HEK293 (cell line): Measurements from ENCODE around the gene RIC8B.
A peak's percentile ranks its signal among the peaks of the same experiment; 100 is the strongest.

Experiments used
- CTCF ChIA-PET: fragments of 350-600 bp; formaldehyde crosslinking; extraction: SDS; loops from one replicate; lab custom pipeline; 2021; ENCODE audit warnings: antibody characterized with exemption; lab: Yijun Ruan, JAX
- POLR2A ChIA-PET: fragments of 300-600 bp; formaldehyde crosslinking; extraction: SDS; loops from one replicate; lab custom pipeline; 2020; ENCODE audit warnings: antibody characterized with exemption, inconsistent platforms; lab: Yijun Ruan, JAX
- H3K27ac ChIP-seq: fragments of 200-500 bp; sonication (Bioruptor generic); 2 replicates; pipeline ENCODE4 v1.5.1; 2014; ENCODE audit warnings: low read depth, low read length, control low read depth, inconsistent platforms; ENCODE audit errors: extremely low read depth
- H3K36me3 ChIP-seq, 2 experiments: fragments of 200-500 bp in 1 of 2; sonication (Bioruptor generic) in 1 of 2; 1 replicate in 1 of 2; 2 replicates in 1 of 2; pipeline ENCODE4 v1.5.1; 2014 to 2017; ENCODE audit warnings: inconsistent platforms in 2 of 2, low read length in 2 of 2; ENCODE audit not compliant: control insufficient read depth in 2 of 2, insufficient read depth in 1 of 2
- H3K4me1 ChIP-seq: fragments of 200-500 bp; sonication (Bioruptor generic); 2 replicates; pipeline ENCODE4 v1.5.1; 2014; ENCODE audit warnings: mild to moderate bottlenecking, low read length, inconsistent platforms; ENCODE audit not compliant: control insufficient read depth, insufficient read depth
- H3K4me3 ChIP-seq: 2 replicates; pipeline ENCODE4 v1.5.1; 2011; ENCODE audit warnings: low read depth, mild to moderate bottlenecking, control low read depth, low read length, moderate library complexity
- H3K9me3 ChIP-seq: fragments of 200-500 bp; sonication (Bioruptor generic); 2 replicates; pipeline ENCODE4 v1.5.1; 2014; ENCODE audit warnings: low read depth, low read length, inconsistent platforms; ENCODE audit not compliant: control insufficient read depth, insufficient read depth
- KLF9 ChIP-seq: fragments of 450-650 bp; formaldehyde crosslinking; IDR thresholded peaks from 2 replicates; pipeline ENCODE4 v1.5.1; 2016; ENCODE audit warnings: missing biosample characterization, missing genetic modification characterization, low read depth
- PBX3 ChIP-seq: sonication (generic); formaldehyde crosslinking; IDR thresholded peaks from 2 replicates; pipeline ENCODE4 v1.8.1; 2022; ENCODE audit warnings: mild to moderate bottlenecking, moderate library complexity, missing genetic modification reagents
- ZBTB26 ChIP-seq: fragments of 450-650 bp; formaldehyde crosslinking; optimal IDR thresholded peaks from 2 replicates; pipeline ENCODE3; 2016; ENCODE audit warnings: missing biosample characterization, mild to moderate bottlenecking, missing genetic modification characterization
- ZEB2 ChIP-seq: fragments of 450-650 bp; formaldehyde crosslinking; IDR thresholded peaks from 2 replicates; pipeline ENCODE4 v1.5.1; 2016; ENCODE audit warnings: missing biosample characterization, missing genetic modification characterization
- ZFHX2 ChIP-seq: fragments of 450-650 bp; formaldehyde crosslinking; conservative IDR thresholded peaks from 2 replicates; pipeline ENCODE4 v1.5.1; 2016; ENCODE audit warnings: missing biosample characterization, missing genetic modification characterization
- ZFP37 ChIP-seq: fragments of 450-650 bp; formaldehyde crosslinking; IDR thresholded peaks from 2 replicates; pipeline ENCODE4 v1.5.1; 2016; ENCODE audit warnings: missing biosample characterization, missing genetic modification characterization
- ZNF146 ChIP-seq: fragments of 450-650 bp; formaldehyde crosslinking; IDR thresholded peaks from 2 replicates; pipeline ENCODE4 v1.5.1; 2016; ENCODE audit warnings: missing biosample characterization, missing genetic modification characterization
- ZNF155 ChIP-seq: fragments of 450-650 bp; formaldehyde crosslinking; IDR thresholded peaks from 2 replicates; pipeline ENCODE4 v1.5.1; 2016; ENCODE audit warnings: missing biosample characterization, missing genetic modification characterization
- ZNF202 ChIP-seq: fragments of 450-650 bp; formaldehyde crosslinking; IDR thresholded peaks from 2 replicates; pipeline ENCODE4 v1.5.1; 2016; ENCODE audit warnings: missing biosample characterization, missing genetic modification characterization, borderline replicate concordance
- ZNF214 ChIP-seq: fragments of 450-650 bp; formaldehyde crosslinking; IDR thresholded peaks from 2 replicates; pipeline ENCODE4 v1.5.1; 2017; ENCODE audit warnings: missing biosample characterization, mild to moderate bottlenecking, missing genetic modification characterization, borderline replicate concordance
- ZNF24 ChIP-seq: fragments of 450-650 bp; formaldehyde crosslinking; IDR thresholded peaks from 2 replicates; pipeline ENCODE4 v1.5.1; 2016; ENCODE audit warnings: missing biosample characterization, missing genetic modification characterization
- ZNF248 ChIP-seq: fragments of 450-650 bp; formaldehyde crosslinking; IDR thresholded peaks from 2 replicates; pipeline ENCODE4 v1.5.1; 2017; ENCODE audit warnings: missing biosample characterization, missing genetic modification characterization
- ZNF324 ChIP-seq: fragments of 450-650 bp; formaldehyde crosslinking; IDR thresholded peaks from 2 replicates; pipeline ENCODE4 v1.5.1; 2016; ENCODE audit warnings: missing biosample characterization, missing genetic modification characterization
- ZNF391 ChIP-seq: fragments of 450-650 bp; formaldehyde crosslinking; IDR thresholded peaks from 2 replicates; pipeline ENCODE4 v1.5.1; 2016; ENCODE audit warnings: low read depth, missing biosample characterization, missing genetic modification characterization, borderline replicate concordance
- ZNF501 ChIP-seq: fragments of 450-650 bp; formaldehyde crosslinking; IDR thresholded peaks from 2 replicates; pipeline ENCODE4 v1.5.1; 2016; ENCODE audit warnings: missing biosample characterization, missing genetic modification characterization
- ZNF561 ChIP-seq: fragments of 450-650 bp; IDR thresholded peaks from 2 replicates; pipeline ENCODE4 v1.5.1; 2018; ENCODE audit warnings: missing biosample characterization, missing genetic modification characterization, borderline replicate concordance
- ZNF785 ChIP-seq: fragments of 450-650 bp; formaldehyde crosslinking; IDR thresholded peaks from 2 replicates; pipeline ENCODE4 v1.5.1; 2016; ENCODE audit warnings: missing biosample characterization, missing genetic modification characterization
- ZNF837 ChIP-seq: fragments of 450-650 bp; formaldehyde crosslinking; IDR thresholded peaks from 2 replicates; pipeline ENCODE4 v1.5.1; 2016; ENCODE audit warnings: missing biosample characterization, missing genetic modification characterization
- TF ChIP-seq, protein P1 (sequence below): fragments of 450-650 bp; formaldehyde crosslinking; IDR thresholded peaks from 2 replicates; pipeline ENCODE4 v1.5.0; 2017; ENCODE audit warnings: missing biosample characterization, missing genetic modification characterization, borderline replicate concordance
- TF ChIP-seq, protein P2 (sequence below): fragments of 450-650 bp; formaldehyde crosslinking; IDR thresholded peaks from 2 replicates; pipeline ENCODE4 v1.5.1; 2017; ENCODE audit warnings: missing biosample characterization, missing genetic modification characterization
- TF ChIP-seq, protein P3 (sequence below): fragments of 450-650 bp; formaldehyde crosslinking; conservative IDR thresholded peaks from 2 replicates; pipeline ENCODE4 v1.5.1; 2016; ENCODE audit warnings: low read depth, missing biosample characterization, missing genetic modification characterization

RIC8B gene

DNA sequence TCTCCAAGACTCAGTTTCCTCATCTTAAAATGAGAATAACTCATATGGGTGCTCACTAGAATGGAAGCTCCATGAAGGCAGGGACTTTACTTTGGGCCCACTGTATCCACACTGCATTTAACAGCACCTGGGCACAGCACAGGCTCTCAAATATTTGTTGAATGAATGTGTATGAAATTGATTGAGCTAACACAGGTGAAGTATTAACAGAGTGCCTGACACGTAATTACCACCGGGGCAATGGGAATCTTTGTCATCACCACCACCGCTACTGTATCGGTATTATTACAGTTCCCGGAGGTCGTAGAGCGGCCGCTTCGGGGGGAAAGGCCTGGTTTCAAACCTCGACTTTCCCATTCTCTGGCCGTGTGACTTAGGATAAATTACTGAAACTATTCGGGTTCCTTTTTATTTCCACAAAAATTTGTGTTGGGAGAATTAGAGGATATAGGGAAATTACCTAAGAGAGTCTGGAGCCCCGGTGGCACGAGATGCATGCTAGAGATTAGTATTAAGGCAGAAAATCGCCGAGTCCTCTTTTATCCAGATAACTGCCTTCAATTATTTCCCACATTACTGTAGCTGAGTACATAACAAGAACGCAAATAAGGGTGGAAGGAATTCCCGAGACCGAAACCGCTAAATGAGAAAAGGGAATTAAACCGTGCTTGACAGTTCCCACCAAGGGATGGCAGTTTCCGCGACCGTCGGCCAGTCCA lies 1.0 kb upstream of the RIC8B start (continued):
- TF ChIP-seq PBX3 (CRISPR knock-in tag), result no peak
- TF ChIP-seq, protein P1, sequence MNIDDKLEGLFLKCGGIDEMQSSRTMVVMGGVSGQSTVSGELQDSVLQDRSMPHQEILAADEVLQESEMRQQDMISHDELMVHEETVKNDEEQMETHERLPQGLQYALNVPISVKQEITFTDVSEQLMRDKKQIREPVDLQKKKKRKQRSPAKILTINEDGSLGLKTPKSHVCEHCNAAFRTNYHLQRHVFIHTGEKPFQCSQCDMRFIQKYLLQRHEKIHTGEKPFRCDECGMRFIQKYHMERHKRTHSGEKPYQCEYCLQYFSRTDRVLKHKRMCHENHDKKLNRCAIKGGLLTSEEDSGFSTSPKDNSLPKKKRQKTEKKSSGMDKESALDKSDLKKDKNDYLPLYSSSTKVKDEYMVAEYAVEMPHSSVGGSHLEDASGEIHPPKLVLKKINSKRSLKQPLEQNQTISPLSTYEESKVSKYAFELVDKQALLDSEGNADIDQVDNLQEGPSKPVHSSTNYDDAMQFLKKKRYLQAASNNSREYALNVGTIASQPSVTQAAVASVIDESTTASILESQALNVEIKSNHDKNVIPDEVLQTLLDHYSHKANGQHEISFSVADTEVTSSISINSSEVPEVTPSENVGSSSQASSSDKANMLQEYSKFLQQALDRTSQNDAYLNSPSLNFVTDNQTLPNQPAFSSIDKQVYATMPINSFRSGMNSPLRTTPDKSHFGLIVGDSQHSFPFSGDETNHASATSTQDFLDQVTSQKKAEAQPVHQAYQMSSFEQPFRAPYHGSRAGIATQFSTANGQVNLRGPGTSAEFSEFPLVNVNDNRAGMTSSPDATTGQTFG (tag by site-specific recombination), result no peak
- TF ChIP-seq ZNF837, result no peak

DNA sequence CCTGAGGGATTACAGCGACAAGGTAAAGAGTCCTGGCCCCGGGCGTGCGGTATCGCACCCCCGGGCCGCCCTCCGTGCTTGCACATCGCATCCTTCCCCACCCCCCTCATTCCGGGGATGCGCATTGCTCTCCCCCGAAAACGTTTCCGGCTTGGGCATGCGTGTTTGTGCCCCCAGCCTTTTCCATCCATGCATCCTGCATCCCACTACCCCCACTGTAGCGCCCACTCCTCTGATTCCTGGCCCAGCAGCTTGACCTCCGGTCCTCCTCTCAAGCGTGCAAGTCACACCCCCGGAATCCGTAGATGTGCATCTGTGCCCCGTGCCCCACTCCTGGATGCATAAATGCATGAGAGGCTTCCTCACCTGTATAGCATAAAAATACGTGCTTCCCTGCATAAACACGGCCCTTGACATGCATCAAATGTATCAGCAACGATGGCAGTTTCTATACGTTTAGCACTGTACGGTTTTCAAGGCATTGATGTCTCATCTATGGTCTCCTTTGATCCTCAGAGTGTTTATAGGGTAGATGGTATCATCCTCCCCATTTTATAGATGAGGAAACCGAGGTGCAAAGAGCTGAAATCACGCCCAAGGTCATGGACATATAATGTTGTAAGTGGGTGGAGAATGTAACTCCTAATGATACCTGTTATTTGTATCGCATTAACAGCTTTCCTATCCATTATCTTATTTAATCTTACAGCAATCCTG lies 484 bp downstream of the RIC8B start:
- CTCF ChIA-PET, result interaction anchor here (0.6 to 1.4 kb wide), 3 partner anchors 60 to 551 kb away, joined by 3 to 7 read pairs (median 5); no protein-coding TSS in a partner anchor
- H3K36me3 ChIP-seq, result no peaks in the 10 kb centered on the region
- H3K4me1 ChIP-seq, result peaks cover 7% of the 10 kb centered on the region
- H3K4me3 ChIP-seq, result peak overlapping the region; percentile 78
- TF ChIP-seq ZNF155 (tag by site-specific recombination) (no peak), ZBTB26 (tag by site-specific recombination) (peak; percentile 81), ZFHX2 (peak; percentile 55), ZNF391 (tag by site-specific recombination) (0 out of 2 replicates have a peak, but pooled peaks have one; percentile 8), KLF9 (tag by site-specific recombination) (peak; percentile 12), ZFP37 (tag by site-specific recombination) (no peak), ZNF214 (no peak), ZNF561 (tag by site-specific recombination) (0 out of 2 replicates have a peak, but pooled peaks have one; percentile 10), ZNF202 (tag by site-specific recombination) (0 out of 2 replicates have a peak, but pooled peaks have one; percentile 32), ZNF785 (tag by site-specific recombination) (peak; percentile 43; the same call in 1 of the 2 replicates), ZNF501 (0 out of 2 replicates have a peak, but pooled peaks have one; percentile 5), ZNF248 (no peak), ZNF324 (tag by site-specific recombination) (no peak), ZNF24 (tag by site-specific recombination) (0 out of 2 replicates have a peak, but pooled peaks have one; percentile 7), ZNF146 (tag by site-specific recombination) (0 out of 2 replicates have a peak, but pooled peaks have one; percentile 2), ZEB2 (tag by site-specific recombination) (0 out of 2 replicates have a peak, but pooled peaks have one; percentile 11)
- TF ChIP-seq, protein P2, sequence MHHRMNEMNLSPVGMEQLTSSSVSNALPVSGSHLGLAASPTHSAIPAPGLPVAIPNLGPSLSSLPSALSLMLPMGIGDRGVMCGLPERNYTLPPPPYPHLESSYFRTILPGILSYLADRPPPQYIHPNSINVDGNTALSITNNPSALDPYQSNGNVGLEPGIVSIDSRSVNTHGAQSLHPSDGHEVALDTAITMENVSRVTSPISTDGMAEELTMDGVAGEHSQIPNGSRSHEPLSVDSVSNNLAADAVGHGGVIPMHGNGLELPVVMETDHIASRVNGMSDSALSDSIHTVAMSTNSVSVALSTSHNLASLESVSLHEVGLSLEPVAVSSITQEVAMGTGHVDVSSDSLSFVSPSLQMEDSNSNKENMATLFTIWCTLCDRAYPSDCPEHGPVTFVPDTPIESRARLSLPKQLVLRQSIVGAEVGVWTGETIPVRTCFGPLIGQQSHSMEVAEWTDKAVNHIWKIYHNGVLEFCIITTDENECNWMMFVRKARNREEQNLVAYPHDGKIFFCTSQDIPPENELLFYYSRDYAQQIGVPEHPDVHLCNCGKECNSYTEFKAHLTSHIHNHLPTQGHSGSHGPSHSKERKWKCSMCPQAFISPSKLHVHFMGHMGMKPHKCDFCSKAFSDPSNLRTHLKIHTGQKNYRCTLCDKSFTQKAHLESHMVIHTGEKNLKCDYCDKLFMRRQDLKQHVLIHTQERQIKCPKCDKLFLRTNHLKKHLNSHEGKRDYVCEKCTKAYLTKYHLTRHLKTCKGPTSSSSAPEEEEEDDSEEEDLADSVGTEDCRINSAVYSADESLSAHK, result 0 out of 2 replicates have a peak, but pooled peaks have one; percentile 11
- TF ChIP-seq, protein P3, sequence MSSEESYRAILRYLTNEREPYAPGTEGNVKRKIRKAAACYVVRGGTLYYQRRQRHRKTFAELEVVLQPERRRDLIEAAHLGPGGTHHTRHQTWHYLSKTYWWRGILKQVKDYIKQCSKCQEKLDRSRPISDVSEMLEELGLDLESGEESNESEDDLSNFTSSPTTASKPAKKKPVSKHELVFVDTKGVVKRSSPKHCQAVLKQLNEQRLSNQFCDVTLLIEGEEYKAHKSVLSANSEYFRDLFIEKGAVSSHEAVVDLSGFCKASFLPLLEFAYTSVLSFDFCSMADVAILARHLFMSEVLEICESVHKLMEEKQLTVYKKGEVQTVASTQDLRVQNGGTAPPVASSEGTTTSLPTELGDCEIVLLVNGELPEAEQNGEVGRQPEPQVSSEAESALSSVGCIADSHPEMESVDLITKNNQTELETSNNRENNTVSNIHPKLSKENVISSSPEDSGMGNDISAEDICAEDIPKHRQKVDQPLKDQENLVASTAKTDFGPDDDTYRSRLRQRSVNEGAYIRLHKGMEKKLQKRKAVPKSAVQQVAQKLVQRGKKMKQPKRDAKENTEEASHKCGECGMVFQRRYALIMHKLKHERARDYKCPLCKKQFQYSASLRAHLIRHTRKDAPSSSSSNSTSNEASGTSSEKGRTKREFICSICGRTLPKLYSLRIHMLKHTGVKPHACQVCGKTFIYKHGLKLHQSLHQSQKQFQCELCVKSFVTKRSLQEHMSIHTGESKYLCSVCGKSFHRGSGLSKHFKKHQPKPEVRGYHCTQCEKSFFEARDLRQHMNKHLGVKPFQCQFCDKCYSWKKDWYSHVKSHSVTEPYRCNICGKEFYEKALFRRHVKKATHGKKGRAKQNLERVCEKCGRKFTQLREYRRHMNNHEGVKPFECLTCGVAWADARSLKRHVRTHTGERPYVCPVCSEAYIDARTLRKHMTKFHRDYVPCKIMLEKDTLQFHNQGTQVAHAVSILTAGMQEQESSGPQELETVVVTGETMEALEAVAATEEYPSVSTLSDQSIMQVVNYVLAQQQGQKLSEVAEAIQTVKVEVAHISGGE (tag by site-specific recombination), result peak; percentile 24; the same call in 1 of the 2 replicates
- TF ChIP-seq, all 188 proteins: peak for 13
- POLR2A ChIA-PET, result interaction anchor here (0.6 to 1.0 kb wide), 4 partner anchors 15 to 139 kb away, joined by 3 read pairs; no protein-coding TSS in a partner anchor
- no peaks in the 10 kb centered on the region for H3K9me3 ChIP-seq
- peak overlapping the region; percentile 89; the same call in 1 of the 2 replicates for H3K27ac ChIP-seq
